Smooth muscle cell of the brain vasculature (primary cell): ENCODE results near the gene PREX1.
"Not testable (repeated sequence)": the region's sequence is repeated elsewhere in the genome, so short reads cannot be mapped to it uniquely, and the experiment has no call there.

ENCODE experiments used
- DNase-seq: peaks from one replicate; pipeline ENCODE4 v3.0.0-alpha.2; 2012; ENCODE audit warnings: low read depth, low spot score

Gene PREX1

DNA sequence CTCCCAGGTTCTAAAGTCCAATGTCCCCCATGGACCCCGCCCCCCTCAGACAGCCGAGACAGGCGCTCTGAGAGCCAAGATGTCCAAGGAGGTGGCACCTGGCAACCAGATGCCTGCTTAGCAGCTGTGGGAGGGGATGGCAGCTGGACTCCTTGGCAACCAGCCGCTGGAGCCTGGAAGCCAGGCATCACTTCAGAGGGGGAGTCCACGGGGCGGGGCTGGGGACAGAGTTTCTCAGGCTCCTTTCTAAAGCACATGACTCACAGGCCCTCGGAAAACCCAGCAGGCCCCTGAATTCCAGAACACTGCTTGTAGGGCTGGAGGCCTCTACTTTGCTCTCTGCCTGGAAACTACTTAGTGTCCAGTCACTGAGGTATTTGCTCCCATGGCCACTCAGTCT, 51.5 kb downstream of the PREX1 start:
- peak; percentile 79 for DNase-seq

DNA sequence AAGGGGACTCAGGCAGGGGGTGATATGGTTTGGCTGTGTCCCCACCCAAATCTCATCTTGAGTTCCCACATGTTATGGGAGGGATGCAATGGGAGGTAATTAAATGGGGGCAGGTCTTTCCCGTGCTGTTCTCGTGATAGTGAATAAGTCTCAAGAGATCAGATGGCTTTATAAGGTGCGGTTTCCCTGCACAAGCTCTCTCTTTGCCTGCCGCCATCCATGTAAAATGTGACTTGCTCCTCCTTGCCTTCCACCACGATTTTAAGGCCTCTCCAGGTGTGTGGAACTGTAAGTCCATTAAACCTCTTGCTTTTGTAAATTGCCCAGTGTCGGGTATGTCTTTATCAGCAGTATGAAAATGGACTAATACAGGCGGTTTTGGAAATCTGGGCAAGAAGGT, 52.3 kb downstream of the PREX1 start:
- not testable (repeated sequence) for DNase-seq

DNA sequence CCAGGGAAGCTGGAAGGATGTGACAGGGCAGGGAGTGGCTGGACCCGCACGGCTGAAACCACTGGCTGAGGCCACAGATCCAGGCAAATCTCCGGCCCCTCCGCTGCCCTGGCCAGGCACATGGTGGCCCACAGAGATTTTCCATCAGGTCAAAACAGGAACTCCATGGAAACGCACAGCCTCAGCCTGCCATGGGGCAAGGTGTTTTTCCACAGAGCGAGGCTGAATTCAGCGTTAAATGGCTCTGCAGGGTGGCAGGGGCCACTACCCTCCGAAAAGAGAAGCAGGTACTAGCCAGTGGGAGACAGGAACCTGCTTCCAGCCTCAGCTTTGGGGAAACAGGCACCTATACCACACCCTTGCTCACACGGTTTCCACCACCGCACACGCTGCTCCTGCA, 53.1 kb downstream of the PREX1 start:
- no peak for DNase-seq

DNA sequence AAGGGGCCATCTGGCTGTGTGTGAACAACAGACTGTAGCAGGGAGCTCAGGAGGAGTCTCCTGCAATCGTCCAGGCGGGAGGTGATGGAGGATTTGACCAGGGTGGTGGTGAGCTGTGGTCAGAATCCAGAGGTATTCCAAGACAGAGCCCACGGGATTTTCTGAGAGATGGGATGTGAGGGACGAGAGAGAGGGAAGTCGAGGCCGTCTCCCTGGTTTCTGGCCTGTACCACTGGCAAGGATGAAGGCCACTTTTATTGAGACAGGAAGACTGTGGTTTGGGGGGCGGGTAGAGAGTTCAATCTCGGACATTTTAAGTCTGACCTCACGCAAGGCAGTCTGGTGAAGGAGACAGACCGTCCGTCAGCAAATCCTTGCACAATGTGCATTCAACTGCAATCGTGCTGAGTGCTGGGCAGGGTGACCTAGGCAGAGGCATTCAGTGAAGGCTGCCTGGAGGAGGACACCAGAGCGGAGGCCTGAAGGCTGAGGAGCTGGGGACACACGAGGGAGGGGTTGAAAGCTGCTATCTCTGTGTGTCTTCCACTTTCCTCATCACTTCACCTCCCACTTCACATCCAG, 53.9 kb downstream of the PREX1 start:
- no peak for DNase-seq

DNA sequence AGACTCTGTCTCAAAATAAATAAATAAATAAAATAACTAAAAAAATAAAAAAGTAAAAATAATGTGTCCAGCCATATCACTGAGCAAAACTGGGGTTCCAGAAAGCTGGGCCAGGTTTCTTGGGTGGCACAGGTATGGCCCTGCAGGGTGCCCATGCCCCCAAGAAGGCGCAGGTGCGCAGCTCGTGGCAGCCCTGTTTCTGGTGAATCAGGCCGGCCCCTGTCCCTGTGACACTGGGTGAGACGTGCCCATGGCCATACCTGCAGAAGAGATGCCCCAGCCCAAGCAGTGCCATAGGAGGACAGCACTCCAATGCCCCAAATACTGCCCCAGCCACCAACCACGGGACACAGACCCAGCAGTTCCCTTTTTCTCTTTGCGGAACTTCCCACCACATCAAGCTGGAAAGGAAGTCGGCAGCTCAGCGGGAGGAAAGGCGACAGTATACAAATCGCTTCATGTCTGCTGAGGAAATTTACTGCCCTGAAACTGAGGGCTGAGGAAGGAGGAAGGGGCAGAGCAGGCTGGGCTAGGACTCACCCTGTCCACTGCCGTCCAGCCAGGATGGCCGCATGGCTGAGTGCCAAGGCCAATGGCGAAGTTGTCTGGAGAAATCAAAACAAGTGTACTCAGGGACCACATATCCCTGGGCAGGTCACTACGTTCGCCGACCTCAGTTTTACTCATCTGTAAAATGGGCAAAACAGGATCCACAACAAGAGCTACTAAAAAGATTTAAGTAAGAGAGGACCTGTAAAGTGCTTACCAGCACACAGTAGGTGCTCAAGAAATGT, 55.4 kb downstream of the PREX1 start:
- no peak for DNase-seq

DNA sequence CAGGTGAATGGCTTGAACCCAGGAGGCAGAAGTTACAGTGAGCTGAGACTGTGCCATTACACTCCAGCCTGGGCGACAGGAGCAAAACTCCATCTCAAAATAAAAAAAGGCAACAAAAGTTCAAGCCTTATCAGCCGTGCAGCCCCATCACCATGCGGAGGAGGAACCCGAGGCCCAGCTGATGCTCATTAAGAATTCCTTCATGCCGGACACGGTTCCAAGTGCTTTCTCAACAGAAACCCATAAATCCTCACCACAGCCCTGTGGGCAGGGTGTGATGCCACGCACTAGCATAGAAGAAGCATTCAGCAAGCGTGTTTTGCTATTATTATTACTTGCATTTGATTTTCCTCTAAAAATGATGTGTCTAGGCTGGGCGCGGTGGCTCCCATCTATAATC, 56.3 kb downstream of the PREX1 start:
- DNase-seq: no peak

DNA sequence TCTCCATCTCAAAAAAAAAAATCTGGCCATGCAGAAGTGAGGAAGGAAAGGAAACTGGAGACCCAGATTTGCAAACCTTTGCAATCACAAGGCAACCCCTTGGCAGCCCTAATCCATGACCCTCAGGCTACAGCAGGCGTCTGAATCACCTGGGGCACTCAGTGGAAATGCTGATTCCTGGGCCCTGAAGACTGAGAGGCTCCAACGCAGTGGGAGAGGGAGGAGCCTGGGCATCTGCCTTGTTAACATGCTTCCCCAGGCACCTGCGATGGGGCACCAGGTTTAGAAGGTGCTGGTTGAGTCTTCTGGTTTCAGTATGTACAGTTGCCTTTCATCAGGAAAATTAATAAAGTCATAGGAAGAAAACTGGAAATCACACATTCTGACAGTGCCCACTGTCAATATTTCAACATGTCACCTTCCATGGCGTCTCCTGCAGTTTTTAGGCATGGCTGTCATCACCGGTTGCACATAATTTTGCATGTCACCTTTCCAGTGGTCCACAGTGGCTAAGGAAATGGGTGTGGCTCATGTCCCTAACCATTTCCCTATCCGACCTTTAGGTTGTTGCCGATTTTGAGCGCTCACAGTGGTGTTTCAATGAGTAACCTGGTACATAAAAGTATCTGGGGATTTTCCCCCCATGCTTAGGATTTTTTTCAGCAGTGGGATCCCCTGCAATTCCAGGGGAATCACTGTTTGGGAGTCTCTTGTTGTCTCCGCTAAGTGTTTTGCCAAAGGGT, 56.9 kb downstream of the PREX1 start:
- DNase-seq: no peak

DNA sequence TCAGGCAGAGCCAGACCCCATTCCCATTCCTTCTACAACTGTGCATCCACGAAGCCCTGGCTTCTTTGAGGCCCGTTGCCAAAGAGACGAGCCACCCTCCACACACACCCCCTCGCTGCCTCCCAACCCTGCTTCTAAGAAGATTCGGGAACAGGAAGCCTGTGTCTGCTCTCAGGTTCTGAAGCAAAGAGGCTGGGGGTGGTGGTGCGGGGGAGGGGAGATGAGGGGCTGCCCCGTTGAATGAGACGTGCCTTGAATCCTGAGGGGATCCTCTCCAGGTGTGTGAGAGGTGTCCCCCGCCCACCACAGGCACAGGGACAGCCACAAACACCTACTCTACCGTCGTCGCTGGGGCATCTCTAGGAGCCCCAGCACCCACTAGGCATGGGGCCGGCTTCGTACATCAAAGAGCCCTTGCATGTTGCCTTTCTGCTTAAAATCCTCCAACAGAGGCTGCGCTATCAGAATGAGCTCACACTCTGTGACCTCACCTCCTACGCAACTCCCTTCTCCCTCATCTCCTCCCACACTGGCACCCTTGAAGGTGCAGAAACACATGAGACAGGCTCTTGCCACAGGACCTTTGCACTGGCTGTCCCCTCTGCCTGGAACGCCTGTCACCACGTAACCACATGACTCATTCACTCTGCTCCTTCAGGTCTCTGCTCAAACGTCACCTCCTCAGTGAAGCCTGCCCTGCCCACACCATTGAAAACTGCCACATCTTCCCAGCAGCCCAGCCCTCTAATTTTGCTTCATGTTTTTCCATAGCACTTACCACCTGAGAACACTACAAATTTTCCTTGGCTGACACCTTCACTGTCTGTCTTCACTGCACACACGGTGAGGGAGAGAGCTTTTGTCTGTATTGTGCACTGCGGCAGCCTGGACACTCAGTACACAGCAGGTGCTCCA, 58.5 kb downstream of the PREX1 start:
- no peak for DNase-seq

DNA sequence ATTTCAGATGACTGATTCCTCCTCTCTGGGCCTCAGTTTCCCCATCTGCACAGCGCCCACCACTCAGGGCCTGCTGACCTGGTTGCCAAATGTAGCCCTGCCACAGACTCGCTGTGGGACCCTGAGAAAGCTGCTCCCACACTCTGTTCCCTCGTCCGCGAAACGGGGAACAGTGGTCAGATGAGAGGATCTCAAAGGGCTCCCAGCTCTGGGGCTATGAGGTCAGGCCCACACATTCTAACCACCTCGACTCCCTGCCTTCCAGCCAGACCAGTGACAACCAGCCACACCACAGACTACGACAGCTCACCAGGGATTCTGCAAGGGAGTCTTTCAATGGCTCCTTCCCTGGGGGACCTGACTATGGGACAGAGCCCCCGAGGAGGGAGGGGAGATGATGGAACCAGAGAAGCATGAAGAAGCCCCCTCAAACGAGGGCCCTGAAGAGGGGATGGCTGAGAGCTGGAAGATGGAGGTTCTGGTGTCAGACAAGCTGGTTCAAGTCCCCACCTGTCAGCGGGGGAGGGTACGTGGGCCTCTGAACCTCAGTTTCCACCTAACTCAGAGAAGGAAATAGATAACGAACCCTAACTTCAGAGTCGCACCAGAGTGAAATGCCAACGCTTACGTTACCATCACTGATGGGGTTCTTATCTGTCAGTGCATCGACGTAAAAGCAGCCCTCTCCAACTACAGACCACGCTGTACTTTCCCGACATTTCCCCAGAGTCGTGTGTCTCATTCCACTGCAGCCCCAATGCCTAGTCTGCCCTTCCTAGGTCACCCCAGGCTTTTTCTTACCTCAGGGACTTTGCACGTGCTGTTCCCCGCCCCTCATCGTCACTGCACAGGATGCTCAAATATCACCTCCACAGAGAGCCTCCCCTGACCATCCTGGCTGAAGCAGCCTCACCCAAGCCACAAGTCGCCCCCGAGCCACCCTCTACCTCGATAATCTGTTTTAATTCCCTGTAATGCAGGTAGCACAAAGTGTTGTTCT, 60.5 kb downstream of the PREX1 start:
- DNase-seq: no peak

DNA sequence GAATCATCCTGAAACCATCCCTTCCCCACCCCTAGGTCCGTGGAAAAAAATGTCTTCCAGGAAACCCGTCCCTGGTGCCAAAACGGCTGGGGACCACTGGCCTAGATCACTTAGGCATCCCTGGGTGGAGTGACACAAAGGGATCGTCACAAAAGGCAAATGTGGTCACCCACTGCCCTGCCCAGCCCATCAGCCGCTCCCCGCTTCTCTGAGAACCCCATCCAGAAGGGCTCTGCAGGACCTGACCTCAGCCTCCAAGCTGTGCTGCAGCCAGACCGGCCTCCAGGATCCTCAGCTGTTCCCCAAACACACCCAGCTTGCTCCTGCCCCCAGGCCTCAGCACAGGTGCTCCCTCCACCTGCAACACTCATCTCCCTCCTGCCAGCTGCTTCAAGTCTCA, 61.6 kb downstream of the PREX1 start:
- no peak for DNase-seq

DNA sequence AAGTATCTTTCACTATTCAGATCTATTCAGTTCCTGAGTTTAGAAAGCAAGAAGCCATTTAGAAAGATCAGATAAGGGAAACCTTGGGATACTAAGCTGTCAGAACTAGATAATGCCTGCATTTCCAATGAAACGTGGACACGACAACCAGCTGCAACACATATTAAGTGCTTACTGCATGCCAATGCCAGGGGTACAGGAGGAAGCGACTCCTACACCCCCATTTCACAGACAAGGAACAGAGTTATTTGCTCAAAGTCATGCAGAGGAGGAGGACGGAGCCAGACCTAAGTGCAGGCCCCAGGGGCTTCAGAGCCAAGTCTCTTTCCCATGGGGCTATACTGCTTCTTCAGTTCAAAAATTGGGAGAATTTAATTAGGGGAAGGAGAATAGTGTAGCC, 62.4 kb downstream of the PREX1 start:
- no peak for DNase-seq

DNA sequence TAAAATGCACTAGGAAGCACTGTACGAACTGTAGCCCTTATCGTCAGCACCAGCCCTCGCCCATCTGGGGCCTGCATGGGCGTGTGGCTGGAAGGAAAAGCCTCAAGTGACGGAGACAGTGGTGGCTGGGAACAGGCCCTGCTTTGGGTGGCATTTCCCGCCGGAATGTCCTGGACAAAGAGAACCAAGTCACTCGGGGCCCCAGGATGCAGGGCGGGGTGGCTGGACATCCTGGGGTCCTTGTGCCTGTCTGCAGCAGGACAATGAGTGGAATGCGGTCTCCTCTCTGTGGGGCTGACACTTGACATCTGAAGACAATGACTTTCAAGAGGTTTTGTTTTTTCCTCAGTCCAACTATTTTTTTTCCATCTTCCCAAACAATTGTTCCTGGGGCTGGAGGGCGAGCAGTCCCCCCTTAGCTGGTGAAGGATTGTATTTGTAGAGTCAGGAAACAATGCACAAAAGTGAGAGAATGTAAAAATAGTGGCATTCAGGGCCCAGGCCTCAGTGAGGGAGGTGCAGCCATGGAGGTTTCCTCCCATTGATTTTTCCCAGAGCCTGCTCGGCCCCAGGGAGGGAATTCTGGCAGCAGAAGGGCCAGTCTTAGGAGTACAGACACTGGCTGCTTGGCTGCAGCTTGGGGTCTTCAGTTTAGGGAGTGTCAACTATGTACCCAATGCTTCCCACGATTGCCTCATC, 64.4 kb downstream of the PREX1 start:
- DNase-seq: no peak

DNA sequence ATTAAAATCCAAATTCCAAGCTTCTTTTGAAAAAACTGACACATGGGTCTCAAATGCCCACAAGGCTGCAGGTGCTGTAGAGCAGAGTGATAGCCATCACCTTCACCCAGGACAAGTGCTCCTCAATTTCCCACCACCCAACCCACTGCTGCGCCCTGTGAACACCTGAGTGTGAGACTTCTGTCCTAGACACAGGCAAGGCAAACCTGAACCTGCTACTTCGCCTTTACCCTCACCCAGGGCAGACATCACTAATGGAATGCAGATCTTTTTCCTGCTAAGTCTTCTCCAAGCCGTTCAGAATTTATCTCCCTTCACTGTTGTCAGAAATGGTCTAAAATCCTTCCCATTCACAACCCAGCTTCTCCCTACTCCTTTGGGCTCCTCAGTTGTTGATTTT, 65.9 kb downstream of the PREX1 start:
- no peak for DNase-seq

DNA sequence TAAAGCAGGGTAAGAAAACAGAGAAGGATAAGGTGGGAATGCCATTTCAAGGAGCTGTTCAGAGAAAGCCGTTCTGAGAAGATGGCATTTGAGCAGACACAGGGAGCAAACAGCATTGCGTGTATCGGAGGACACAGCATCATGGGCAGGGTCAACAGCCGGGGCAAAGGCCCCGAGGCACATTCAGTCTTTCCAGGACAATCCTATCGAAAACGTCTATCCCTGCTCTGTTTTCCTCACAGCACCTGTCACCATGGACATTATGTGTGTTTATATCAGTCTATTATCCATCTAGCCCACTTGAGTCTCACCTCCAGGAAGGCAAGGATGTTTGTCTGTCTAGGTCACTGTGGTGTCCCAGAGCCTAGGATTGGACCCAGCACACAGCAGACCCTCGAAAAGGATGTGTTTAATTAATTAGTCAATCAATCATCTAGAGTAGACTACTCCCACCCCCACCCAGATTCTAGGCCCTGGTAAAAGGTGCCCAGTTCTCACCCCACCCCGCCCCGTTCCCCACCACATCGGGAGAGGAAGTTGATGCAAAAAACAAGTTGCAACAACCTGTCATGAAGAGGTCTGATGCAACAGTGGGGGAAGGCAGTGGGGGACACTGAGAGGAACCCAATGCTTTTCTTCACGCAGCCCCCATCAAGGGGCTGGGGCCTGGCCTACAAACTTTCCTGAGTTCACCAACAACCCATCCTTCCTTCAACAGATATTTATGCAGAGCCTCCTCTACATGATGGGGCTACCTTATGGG, 66.6 kb downstream of the PREX1 start:
- DNase-seq: no peak

DNA sequence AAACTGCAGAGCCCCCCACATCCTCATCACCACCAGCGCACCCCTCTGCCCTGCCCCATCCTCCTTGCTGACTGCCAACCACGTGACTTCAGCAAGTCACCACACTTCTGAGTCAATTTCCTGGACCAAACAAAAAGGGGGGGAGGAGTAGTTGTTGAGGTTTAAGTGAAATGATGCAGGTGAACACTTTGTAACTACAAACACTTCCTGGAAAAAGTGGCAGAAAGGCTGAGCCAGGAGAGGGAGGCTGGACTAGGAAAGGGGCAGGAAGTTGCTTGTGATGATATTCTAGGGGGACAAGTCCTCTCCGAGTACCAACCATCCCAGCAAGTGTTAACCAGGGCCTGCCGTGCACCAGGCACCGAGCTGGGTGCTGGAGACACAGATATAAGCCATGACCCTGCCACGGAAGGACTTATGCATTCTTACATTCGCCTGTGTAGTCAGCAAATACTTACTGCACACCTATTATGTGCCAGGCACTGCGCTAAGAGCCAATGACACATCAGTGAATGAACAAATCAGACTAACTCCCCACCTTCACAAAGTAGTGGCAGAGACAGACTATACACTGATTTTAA, 67.3 kb downstream of the PREX1 start:
- DNase-seq: no peak

DNA sequence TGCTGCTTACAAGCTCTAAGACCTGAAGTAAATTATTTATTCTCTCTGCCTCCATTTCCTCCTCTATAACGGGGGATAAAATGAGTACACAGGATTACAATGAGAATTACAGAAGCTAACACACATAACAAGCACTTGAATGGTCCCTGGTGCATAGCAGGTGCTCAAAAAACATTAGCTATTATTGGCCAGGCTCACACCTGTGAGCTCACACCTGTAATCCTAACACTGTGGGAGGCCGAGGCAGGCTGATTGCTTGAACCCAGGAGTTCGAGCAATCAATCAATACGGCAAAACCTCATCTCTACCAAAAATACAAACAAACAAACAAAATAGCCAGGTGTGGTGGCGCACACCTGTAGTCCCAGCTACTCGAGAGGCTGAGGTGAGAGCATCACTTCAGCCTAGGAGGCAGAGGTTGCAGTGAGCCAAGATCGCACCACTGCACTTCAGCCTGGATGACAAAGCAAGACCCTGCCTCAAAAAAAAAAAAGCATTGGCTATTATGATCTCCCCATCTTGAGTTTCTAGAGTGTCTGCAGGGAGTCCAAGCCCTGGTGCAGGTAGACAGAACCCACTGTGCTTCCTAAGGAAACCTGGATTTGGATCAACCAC, 68.1 kb downstream of the PREX1 start:
- no peak for DNase-seq

DNA sequence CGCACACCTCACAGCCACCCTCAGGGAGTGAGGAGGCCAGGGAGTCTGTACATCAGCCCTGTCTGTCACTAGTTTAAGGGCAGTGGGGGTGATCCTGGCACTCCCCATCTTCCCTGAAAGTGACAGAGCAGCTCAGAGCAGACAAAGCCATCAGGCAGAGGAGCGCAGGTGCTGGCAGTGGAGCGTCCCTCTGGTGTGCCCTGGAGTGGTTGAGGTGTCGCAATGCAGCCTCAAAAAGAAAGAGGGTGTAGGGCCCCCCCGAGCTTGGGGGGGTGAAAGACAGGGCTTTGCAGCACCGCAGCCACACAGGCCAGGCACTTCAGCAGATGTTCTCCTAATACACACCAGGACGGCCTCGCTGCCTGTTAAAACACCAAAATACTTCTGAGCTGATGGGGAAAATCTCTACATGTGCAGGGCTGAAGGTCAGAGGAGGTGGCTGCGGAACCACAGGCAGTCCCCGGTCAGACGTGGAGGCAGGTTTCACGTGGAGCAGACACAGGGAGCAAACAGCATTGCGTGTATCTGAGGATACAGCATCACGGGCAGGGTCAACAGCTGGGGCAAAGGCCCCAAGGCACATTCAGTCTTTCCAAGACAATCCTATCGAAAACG, 69.5 kb downstream of the PREX1 start:
- DNase-seq: no peak

DNA sequence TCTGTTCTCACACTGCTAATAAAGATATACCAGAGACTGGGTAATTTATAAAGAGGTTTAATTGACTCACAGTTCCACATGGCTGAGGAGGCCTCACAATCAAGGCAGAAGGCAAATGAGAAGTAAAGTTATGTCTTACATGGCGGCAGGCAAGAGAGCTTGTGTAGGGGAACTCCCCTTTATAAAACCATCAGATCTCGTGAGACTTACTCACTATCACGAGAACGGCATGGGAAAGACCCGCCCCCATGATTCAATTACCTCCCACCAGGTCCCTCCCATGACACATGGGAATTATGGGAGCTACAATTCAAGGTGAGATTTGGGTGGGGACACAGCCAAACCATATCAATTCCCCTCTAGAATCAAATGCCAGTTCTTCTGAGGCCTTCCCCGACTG, 71.0 kb downstream of the PREX1 start:
- not testable (repeated sequence) for DNase-seq
